Measurements from ENCODE around the gene PRMT3. TPM values are rescaled to one million over a fixed set of nuclear protein-coding genes. Genes with fewer than 3 reads are reported as not detected.
"Not testable (repeated sequence)": the region's sequence is repeated elsewhere in the genome, so short reads cannot be mapped to it uniquely, and the experiment has no call there.

Gene PRMT3
- total RNA-seq (2014; rRNA removed; shearing (Covaris generic)): 17.4 and 23.6 TPM in 2 replicates

GRCh38 chr11:20387261-20388095 lies at the start of gene PRMT3:
PRMT3 (plus strand) TSS chr11:20387716; CDS start chr11:20387747, 31 bp downstream.
- peak; percentile 90 for DNase-seq (ENCODE audit: low read depth)

GRCh38 chr11:20342347-20343141 lies 45.0 kb upstream of the PRMT3 start:
- no peak for DNase-seq (ENCODE audit: low read depth)

GRCh38 chr11:20351136-20351535 lies 36.4 kb upstream of the PRMT3 start:
- DNase-seq (ENCODE audit: low read depth): no peak

GRCh38 chr11:20351751-20352262 lies 35.7 kb upstream of the PRMT3 start:
- DNase-seq (ENCODE audit: low read depth): no peak

GRCh38 chr11:20353829-20354434 lies 33.6 kb upstream of the PRMT3 start:
- DNase-seq (ENCODE audit: low read depth): peak; percentile 52

GRCh38 chr11:20355221-20356219 lies 32.0 kb upstream of the PRMT3 start:
- peak; percentile 56 for DNase-seq (ENCODE audit: low read depth)

GRCh38 chr11:20357150-20357549 lies 30.4 kb upstream of the PRMT3 start:
- DNase-seq (ENCODE audit: low read depth): no peak

- DNase-seq (ENCODE audit: low read depth): peak; percentile 73
Observed at GRCh38 chr11:20360650-20361049, 26.9 kb upstream of the PRMT3 start.

- DNase-seq (ENCODE audit: low read depth): no peak
Observed at GRCh38 chr11:20362481-20362880, 25.0 kb upstream of the PRMT3 start.

- no peak for DNase-seq (ENCODE audit: low read depth)
Observed at GRCh38 chr11:20363149-20363499, 24.4 kb upstream of the PRMT3 start.

- DNase-seq (ENCODE audit: low read depth): peak; percentile 64
Observed at GRCh38 chr11:20363500-20364340, 23.8 kb upstream of the PRMT3 start, which contains the start of gene HTATIP2. HTATIP2 (plus strand) TSS chr11:20363714; CDS start chr11:20364238, 524 bp downstream.

GRCh38 chr11:20364341-20364792 lies 23.1 kb upstream of the PRMT3 start:
- DNase-seq (ENCODE audit: low read depth): peak; percentile 41

GRCh38 chr11:20365465-20365864 lies 22.1 kb upstream of the PRMT3 start:
- not testable (repeated sequence) for DNase-seq (ENCODE audit: low read depth)

GRCh38 chr11:20367313-20367948 lies 20.1 kb upstream of the PRMT3 start:
- DNase-seq (ENCODE audit: low read depth): peak; percentile 95

- peak; percentile 75 for DNase-seq (ENCODE audit: low read depth)
Observed at GRCh38 chr11:20368438-20368837, 19.1 kb upstream of the PRMT3 start.

- no peak for DNase-seq (ENCODE audit: low read depth)
Observed at GRCh38 chr11:20369826-20370225, 17.7 kb upstream of the PRMT3 start.

GRCh38 chr11:20372081-20372626 lies 15.4 kb upstream of the PRMT3 start:
- DNase-seq (ENCODE audit: low read depth): no peak

GRCh38 chr11:20373147-20373546 lies 14.4 kb upstream of the PRMT3 start:
- no peak for DNase-seq (ENCODE audit: low read depth)
